HepG2 (cell line): ENCODE results near the gene ZNF621. TPM values are rescaled to one million over a fixed set of nuclear protein-coding genes. Genes with fewer than 3 reads are reported as not detected.

Source experiments
- AHR ChIP-seq: IDR thresholded peaks from 2 replicates; pipeline ENCODE4 v1.6.1; 2018; ENCODE audit warnings: missing genetic modification reagents, missing compliant biosample characterization
- HNRNPLL ChIP-seq: fragments of 200-400 bp; formaldehyde crosslinking; IDR thresholded peaks from 2 replicates; pipeline ENCODE4 v1.6.1; 2017; ENCODE audit warnings: mild to moderate bottlenecking, low read depth, low read length; ENCODE audit not compliant: poor library complexity, severe bottlenecking
- KDM3A ChIP-seq: IDR thresholded peaks from 2 replicates; pipeline ENCODE4 v1.6.1; 2018; ENCODE audit warnings: low read depth, missing compliant biosample characterization
- LCORL ChIP-seq, 2 experiments: fragments of 450-650 bp in 1 of 2; sonication (generic) in 1 of 2; formaldehyde crosslinking in 1 of 2; IDR thresholded peaks; 2 replicates each; pipeline versions ENCODE4 v1.5.0 to v1.6.1; 2017 to 2020; ENCODE audit warnings: antibody characterized with exemption in 1 of 2, missing genetic modification reagents in 1 of 2
- NCOR1 ChIP-seq: fragments of 200-600 bp; sonication (generic); IDR thresholded peaks from 2 replicates; pipeline ENCODE4 v1.7.0; 2017; ENCODE audit warnings: antibody characterized with exemption, low read length, borderline replicate concordance
- NR2C2 ChIP-seq: sonication (generic); formaldehyde crosslinking; IDR thresholded peaks from 2 replicates; pipeline ENCODE4 v1.4.0; 2020; ENCODE audit warnings: missing genetic modification reagents, mild to moderate bottlenecking, moderate library complexity, borderline replicate concordance
- RARA ChIP-seq: IDR thresholded peaks from 2 replicates; pipeline ENCODE4 v1.6.1; 2016; ENCODE audit warnings: missing genetic modification reagents, missing compliant biosample characterization
- REPIN1 ChIP-seq: sonication (generic); formaldehyde crosslinking; IDR thresholded peaks from 2 replicates; pipeline ENCODE4 v1.8.0; 2022; ENCODE audit warnings: missing genetic modification reagents, low read depth, mild to moderate bottlenecking, borderline replicate concordance
- SP1 ChIP-seq, 2 experiments: fragments of 450-650 bp in 1 of 2; sonication (generic) in 1 of 2; formaldehyde crosslinking in 1 of 2; IDR thresholded peaks; 2 replicates each; pipeline versions ENCODE4 v1.4.0 to v1.6.1; 2016 to 2020; ENCODE audit warnings: missing genetic modification reagents in 1 of 2
- SP2 ChIP-seq: sonication (generic); formaldehyde crosslinking; IDR thresholded peaks from 2 replicates; pipeline ENCODE4 v1.5.1; 2020; ENCODE audit warnings: mild to moderate bottlenecking, missing genetic modification reagents
- TBX3 ChIP-seq: fragments of 450-650 bp; IDR thresholded peaks from 2 replicates; pipeline ENCODE4 v1.6.1; 2017; ENCODE audit warnings: antibody characterized with exemption, mild to moderate bottlenecking, inconsistent platforms, borderline replicate concordance
- XBP1 ChIP-seq: sonication (generic); formaldehyde crosslinking; IDR thresholded peaks from 2 replicates; pipeline ENCODE4 v1.5.0; 2020; ENCODE audit warnings: missing genetic modification reagents
- ZNF10 ChIP-seq: sonication (generic); formaldehyde crosslinking; IDR thresholded peaks from 2 replicates; pipeline ENCODE4 v1.4.0; 2020; ENCODE audit warnings: mild to moderate bottlenecking, low read depth, missing genetic modification reagents, borderline replicate concordance
- ZNF20 ChIP-seq: sonication (generic); formaldehyde crosslinking; IDR thresholded peaks from 2 replicates; pipeline ENCODE4 v1.4.0; 2020; ENCODE audit warnings: mild to moderate bottlenecking, moderate library complexity, missing genetic modification reagents
- ZNF292 ChIP-seq: sonication (generic); formaldehyde crosslinking; IDR thresholded peaks from 2 replicates; pipeline ENCODE4 v1.8.1; 2022; ENCODE audit warnings: mild to moderate bottlenecking, low read depth, missing genetic modification reagents, borderline replicate concordance
- ZNF335 ChIP-seq: sonication (generic); formaldehyde crosslinking; IDR thresholded peaks from 2 replicates; pipeline ENCODE4 v1.4.0; 2020; ENCODE audit warnings: missing genetic modification reagents
- ZNF430 ChIP-seq: sonication (generic); formaldehyde crosslinking; IDR thresholded peaks from 2 replicates; pipeline ENCODE4 v1.9.0; 2021; ENCODE audit warnings: mild to moderate bottlenecking, missing genetic modification reagents
- polyA plus RNA-seq, 8 experiments: library from polyadenylated mRNA; depleted of rRNA in 3 of 8; stranded (reverse) in 7 of 8; unstranded in 1 of 8; fragments of >200 nt; fragmentation: Illumina TruSeq in 4 of 8; extraction: Trizol in 4 of 8; gene quantifications; 2 replicates each; pipeline versions ENCODE4 v1.2.1 to v1.2.3, GENCODE V29; 2011 to 2016; ENCODE audit warnings: low read depth in 4 of 8, missing spikeins in 1 of 8, mixed read lengths in 1 of 8; ENCODE audit not compliant: insufficient read depth in 1 of 8
- total RNA-seq, 5 experiments: library from RNA; depleted of rRNA; stranded (reverse); fragments of >200 nt; fragmentation: Illumina TruSeq; extraction: Trizol; gene quantifications; 2 replicates each; pipeline ENCODE4 v1.2.3, GENCODE V29; 2016; ENCODE audit warnings: low read depth in 1 of 5
- TF ChIP-seq, protein P1 (sequence below): sonication (generic); formaldehyde crosslinking; IDR thresholded peaks from 2 replicates; pipeline ENCODE4 v1.5.0; 2020; ENCODE audit warnings: missing genetic modification reagents
- TF ChIP-seq, protein P2 (sequence below): sonication (generic); formaldehyde crosslinking; IDR thresholded peaks from 2 replicates; pipeline ENCODE4 v1.5.0; 2020; ENCODE audit warnings: mild to moderate bottlenecking, missing genetic modification reagents
- TF ChIP-seq, protein P3 (sequence below): sonication (generic); IDR thresholded peaks from 2 replicates; pipeline ENCODE4 v1.6.1; 2016; ENCODE audit warnings: low read depth, borderline replicate concordance
- TF ChIP-seq, protein P4 (sequence below): sonication (generic); formaldehyde crosslinking; IDR thresholded peaks from 2 replicates; pipeline ENCODE4 v1.9.0; 2021; ENCODE audit warnings: missing genetic modification reagents, borderline replicate concordance

The ZNF621 gene
- total and polyA plus RNA-seq, 2 of the 13 experiments (the other 11 are each of a cell fraction or from before 2014, with no cell fraction given) = 13.2 to 14.9 TPM

DNA sequence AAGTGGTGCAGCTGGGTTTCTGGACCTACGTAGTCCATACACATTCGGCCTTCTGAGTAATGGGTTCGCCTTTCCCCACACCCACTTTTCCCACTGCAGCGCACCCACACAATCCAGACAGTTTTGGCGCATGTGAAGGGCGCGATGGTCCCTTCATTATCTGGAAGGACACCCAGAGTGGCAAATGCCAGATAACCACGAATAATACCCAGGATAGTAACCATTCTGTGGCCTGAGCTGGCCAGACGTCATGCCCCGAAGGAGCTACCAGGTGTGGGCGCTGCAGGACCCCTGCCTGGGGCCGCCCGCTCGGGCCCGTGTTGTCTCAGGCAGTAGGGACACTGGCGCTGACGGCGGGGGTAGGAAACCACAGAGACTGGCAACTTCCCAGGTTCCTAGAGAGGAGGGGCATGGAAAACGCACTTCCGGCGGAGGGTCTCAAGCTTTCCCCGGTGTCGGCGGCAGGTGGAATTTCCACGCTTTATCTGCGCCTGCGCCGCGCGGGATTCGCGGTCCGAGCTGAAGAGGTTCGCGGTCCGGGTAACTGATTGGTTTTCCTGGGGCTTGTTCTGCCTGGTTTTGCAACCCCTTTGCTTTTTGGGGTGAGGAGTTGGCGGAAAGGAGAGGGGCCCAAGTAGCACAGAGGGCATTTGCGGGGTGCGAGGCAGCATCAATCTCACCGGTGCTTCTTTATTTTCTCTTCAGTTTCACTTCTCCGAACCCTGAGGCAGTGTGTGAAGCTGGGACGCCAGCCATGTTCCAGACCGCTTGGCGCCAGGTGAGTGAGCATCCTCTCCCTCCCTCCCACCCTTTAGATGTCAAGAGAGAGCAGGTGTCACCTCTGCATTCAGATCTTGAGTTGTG lies 18.9 kb upstream of the ZNF621 start, which contains the start of gene ZNF620 (continued):
- TF ChIP-seq, protein P1, sequence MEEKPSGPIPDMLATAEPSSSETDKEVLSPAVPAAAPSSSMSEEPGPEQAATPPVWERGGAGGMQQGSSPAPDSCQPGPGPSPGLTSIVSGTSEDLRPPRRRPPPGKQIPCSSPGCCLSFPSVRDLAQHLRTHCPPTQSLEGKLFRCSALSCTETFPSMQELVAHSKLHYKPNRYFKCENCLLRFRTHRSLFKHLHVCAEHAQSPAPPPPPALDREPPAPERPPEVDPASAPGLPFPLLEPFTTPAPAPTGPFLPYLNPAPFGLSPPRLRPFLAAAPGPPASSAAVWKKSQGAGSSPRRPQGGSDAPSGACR (CRISPR knock-in tag) = peak; percentile 51; the same call in 1 of the 2 replicates
- TF ChIP-seq, protein P2, sequence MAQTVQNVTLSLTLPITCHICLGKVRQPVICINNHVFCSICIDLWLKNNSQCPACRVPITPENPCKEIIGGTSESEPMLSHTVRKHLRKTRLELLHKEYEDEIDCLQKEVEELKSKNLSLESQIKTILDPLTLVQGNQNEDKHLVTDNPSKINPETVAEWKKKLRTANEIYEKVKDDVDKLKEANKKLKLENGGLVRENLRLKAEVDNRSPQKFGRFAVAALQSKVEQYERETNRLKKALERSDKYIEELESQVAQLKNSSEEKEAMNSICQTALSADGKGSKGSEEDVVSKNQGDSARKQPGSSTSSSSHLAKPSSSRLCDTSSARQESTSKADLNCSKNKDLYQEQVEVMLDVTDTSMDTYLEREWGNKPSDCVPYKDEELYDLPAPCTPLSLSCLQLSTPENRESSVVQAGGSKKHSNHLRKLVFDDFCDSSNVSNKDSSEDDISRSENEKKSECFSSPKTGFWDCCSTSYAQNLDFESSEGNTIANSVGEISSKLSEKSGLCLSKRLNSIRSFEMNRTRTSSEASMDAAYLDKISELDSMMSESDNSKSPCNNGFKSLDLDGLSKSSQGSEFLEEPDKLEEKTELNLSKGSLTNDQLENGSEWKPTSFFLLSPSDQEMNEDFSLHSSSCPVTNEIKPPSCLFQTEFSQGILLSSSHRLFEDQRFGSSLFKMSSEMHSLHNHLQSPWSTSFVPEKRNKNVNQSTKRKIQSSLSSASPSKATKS = 0 out of 2 replicates have a peak, but pooled peaks have one; percentile 57
- no peak for TF ChIP-seq SP1 (IDR thresholded peaks at IDR 0.05)
- 0 out of 2 replicates have a peak, but pooled peaks have one; percentile 21 for TF ChIP-seq SP1 (CRISPR knock-in tag; IDR thresholded peaks at IDR 0.05)
- peak; percentile 34; the same call in 1 of the 2 replicates for TF ChIP-seq ZNF292 (CRISPR knock-in tag)
- TF ChIP-seq NR2C2 (CRISPR knock-in tag) = peak; percentile 68; the same call in 1 of the 2 replicates
- peak; percentile 81; the same call in 1 of the 2 replicates for TF ChIP-seq ZNF20 (CRISPR knock-in tag)
- no peak for TF ChIP-seq XBP1 (CRISPR knock-in tag)
- TF ChIP-seq, protein P3, sequence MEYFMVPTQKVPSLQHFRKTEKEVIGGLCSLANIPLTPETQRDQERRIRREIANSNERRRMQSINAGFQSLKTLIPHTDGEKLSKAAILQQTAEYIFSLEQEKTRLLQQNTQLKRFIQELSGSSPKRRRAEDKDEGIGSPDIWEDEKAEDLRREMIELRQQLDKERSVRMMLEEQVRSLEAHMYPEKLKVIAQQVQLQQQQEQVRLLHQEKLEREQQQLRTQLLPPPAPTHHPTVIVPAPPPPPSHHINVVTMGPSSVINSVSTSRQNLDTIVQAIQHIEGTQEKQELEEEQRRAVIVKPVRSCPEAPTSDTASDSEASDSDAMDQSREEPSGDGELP = peak; percentile 30; the same call in 1 of the 2 replicates
- peak; percentile 25; the same call in 1 of the 2 replicates for TF ChIP-seq RARA (CRISPR knock-in tag)
- 0 out of 2 replicates have a peak, but pooled peaks have one; percentile 37 for TF ChIP-seq KDM3A (CRISPR knock-in tag)
- TF ChIP-seq REPIN1 (CRISPR knock-in tag) = peak; percentile 77; the same call in 1 of the 2 replicates
- no peak; the same call in 1 of the 2 replicates for TF ChIP-seq NCOR1
- no peak for TF ChIP-seq ZNF10 (CRISPR knock-in tag)
- TF ChIP-seq AHR (CRISPR knock-in tag) = no peak; the same call in 1 of the 2 replicates
- TF ChIP-seq, protein P4, sequence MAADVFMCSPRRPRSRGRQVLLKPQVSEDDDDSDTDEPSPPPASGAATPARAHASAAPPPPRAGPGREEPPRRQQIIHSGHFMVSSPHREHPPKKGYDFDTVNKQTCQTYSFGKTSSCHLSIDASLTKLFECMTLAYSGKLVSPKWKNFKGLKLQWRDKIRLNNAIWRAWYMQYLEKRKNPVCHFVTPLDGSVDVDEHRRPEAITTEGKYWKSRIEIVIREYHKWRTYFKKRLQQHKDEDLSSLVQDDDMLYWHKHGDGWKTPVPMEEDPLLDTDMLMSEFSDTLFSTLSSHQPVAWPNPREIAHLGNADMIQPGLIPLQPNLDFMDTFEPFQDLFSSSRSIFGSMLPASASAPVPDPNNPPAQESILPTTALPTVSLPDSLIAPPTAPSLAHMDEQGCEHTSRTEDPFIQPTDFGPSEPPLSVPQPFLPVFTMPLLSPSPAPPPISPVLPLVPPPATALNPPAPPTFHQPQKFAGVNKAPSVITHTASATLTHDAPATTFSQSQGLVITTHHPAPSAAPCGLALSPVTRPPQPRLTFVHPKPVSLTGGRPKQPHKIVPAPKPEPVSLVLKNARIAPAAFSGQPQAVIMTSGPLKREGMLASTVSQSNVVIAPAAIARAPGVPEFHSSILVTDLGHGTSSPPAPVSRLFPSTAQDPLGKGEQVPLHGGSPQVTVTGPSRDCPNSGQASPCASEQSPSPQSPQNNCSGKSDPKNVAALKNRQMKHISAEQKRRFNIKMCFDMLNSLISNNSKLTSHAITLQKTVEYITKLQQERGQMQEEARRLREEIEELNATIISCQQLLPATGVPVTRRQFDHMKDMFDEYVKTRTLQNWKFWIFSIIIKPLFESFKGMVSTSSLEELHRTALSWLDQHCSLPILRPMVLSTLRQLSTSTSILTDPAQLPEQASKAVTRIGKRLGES (CRISPR knock-in tag) = no peak
- TF ChIP-seq ZNF335 (CRISPR knock-in tag) = 0 out of 2 replicates have a peak, but pooled peaks have one; percentile 22
- no peak for TF ChIP-seq LCORL (IDR thresholded peaks at IDR 0.05)
- peak; percentile 37; the same call in 1 of the 2 replicates for TF ChIP-seq LCORL (CRISPR knock-in tag; IDR thresholded peaks at IDR 0.05)
- TF ChIP-seq SP2 (CRISPR knock-in tag) = peak; percentile 56; the same call in 1 of the 2 replicates
- no peak for TF ChIP-seq TBX3
- TF ChIP-seq ZNF430 (CRISPR knock-in tag) = 0 out of 2 replicates have a peak, but pooled peaks have one; percentile 37
- TF ChIP-seq HNRNPLL = peak; percentile 61
